Mammary epithelial cell (primary cell): ENCODE results near the gene CXorf49B.
"Not testable (repeated sequence)": the region's sequence is repeated elsewhere in the genome, so short reads cannot be mapped to it uniquely, and the experiment has no call there.

Source experiments
- EZH2 ChIP-seq: IDR thresholded peaks from 2 replicates; pipeline ENCODE4 v1.6.1; 2012; ENCODE audit warnings: low read length, inconsistent platforms, borderline replicate concordance
- TF ChIP-seq, protein P1 (sequence below), 2 donors: IDR thresholded peaks in 1 of 2; conservative IDR thresholded peaks in 1 of 2; 2 replicates each; pipeline ENCODE4 v1.5.1; 2011 to 2012; ENCODE audit warnings: inconsistent platforms in 2 of 2, low read length in 2 of 2, mild to moderate bottlenecking in 2 of 2, control low read depth in 1 of 2, low read depth in 1 of 2; ENCODE audit not compliant: insufficient read depth in 1 of 2; ENCODE audit errors: extremely low read depth in 1 of 2

DNA sequence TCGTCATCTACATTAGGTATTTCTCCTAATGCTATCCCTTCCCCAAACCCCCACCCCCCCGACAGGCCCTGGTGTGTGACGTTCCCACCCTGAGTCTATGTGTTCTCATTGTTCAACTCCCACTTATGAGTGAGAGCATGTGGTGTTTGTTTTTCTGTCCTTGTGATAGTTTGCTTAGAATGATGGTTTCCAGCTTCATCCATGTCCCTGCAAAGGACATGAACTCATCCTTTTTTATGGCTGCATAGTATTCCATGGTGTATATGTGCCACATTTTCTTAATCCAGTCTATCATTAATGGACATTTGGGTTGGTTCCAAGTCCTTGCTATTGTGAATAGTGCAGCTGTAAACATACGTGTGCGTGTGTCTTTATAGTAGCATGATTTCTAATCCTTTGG is 43.3 kb downstream of the CXorf49B start:
- TF ChIP-seq, protein P1, sequence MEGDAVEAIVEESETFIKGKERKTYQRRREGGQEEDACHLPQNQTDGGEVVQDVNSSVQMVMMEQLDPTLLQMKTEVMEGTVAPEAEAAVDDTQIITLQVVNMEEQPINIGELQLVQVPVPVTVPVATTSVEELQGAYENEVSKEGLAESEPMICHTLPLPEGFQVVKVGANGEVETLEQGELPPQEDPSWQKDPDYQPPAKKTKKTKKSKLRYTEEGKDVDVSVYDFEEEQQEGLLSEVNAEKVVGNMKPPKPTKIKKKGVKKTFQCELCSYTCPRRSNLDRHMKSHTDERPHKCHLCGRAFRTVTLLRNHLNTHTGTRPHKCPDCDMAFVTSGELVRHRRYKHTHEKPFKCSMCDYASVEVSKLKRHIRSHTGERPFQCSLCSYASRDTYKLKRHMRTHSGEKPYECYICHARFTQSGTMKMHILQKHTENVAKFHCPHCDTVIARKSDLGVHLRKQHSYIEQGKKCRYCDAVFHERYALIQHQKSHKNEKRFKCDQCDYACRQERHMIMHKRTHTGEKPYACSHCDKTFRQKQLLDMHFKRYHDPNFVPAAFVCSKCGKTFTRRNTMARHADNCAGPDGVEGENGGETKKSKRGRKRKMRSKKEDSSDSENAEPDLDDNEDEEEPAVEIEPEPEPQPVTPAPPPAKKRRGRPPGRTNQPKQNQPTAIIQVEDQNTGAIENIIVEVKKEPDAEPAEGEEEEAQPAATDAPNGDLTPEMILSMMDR (conservative IDR thresholded peaks at IDR 0.05 in 1 of 2, IDR thresholded peaks at IDR 0.05 in 1 of 2; ENCODE audit: extremely low read depth in 1 of 2, insufficient read depth in 1 of 2, low read depth in 1 of 2, low read length in 2 of 2): not testable (repeated sequence)
- TF ChIP-seq EZH2: not testable (repeated sequence)
